Osteocyte (in vitro differentiated cells): ENCODE measurements around the gene ADAMTSL1. TPM values are rescaled to one million over a fixed set of nuclear protein-coding genes. Genes with fewer than 3 reads are reported as not detected.

Experiments
- DNase-seq: peaks from one replicate; pipeline ENCODE4 v3.0.0; 2021; ENCODE audit warnings: mixed read lengths; ENCODE audit not compliant: unreplicated experiment; ENCODE audit errors: extremely low spot score
- H3K27ac Mint-ChIP-seq: one replicate; pipeline ENCODE4 v1.8.0; 2021; ENCODE audit warnings: mild to moderate bottlenecking, mixed read lengths; ENCODE audit not compliant: unreplicated experiment
- H3K27me3 Mint-ChIP-seq: one replicate; pipeline ENCODE4 v1.8.0; 2021; ENCODE audit warnings: mixed read lengths; ENCODE audit not compliant: unreplicated experiment
- H3K36me3 Mint-ChIP-seq: one replicate; pipeline ENCODE4 v1.8.0; 2021; ENCODE audit warnings: mixed read lengths; ENCODE audit not compliant: unreplicated experiment
- H3K4me1 Mint-ChIP-seq: one replicate; pipeline ENCODE4 v1.8.0; 2021; ENCODE audit warnings: mixed read lengths; ENCODE audit not compliant: unreplicated experiment
- H3K4me3 Mint-ChIP-seq: one replicate; pipeline ENCODE4 v1.8.0; 2021; ENCODE audit warnings: mild to moderate bottlenecking, moderate library complexity, mixed read lengths; ENCODE audit not compliant: unreplicated experiment
- H3K9me3 Mint-ChIP-seq: one replicate; pipeline ENCODE4 v1.8.0; 2021; ENCODE audit warnings: mixed read lengths; ENCODE audit not compliant: unreplicated experiment
- total RNA-seq: library from RNA; stranded (reverse); gene quantifications from 2 replicates; pipeline ENCODE4 v1.2.1, GENCODE V29; 2021
- TF ChIP-seq, protein P1 (sequence below): fragments of 200-600 bp; sonication (generic); IDR thresholded peaks from 2 replicates; pipeline ENCODE4 v1.5.0; 2021; ENCODE audit warnings: antibody characterized with exemption, mild to moderate bottlenecking, moderate library complexity

ADAMTSL1 gene
- total RNA-seq, 1 donor from 2014 or later, result 1.5 TPM

DNA sequence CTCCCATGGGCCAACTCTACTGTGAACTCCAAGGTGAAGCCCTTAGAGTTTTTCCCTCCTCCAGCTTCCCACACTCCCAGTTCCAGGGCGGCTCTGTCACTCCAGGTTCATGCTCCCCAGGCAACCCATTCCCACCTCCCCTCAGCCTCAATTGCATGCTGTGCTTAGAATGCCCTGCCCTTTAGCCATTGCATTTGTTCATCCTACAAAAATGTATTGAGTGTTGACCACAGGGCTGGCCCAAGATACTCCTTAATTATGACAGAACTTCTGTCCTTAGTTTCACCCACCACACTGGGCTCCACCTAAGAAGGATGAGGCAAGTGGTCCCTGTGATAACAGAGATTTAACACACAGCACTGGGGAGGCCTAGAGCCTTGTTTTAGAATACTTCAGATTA is 236.1 kb downstream of the ADAMTSL1 start:
- DNase-seq, result no peak
- peaks cover 4% of the 10 kb centered on the region for H3K9me3 Mint-ChIP-seq
- TF ChIP-seq, protein P1, sequence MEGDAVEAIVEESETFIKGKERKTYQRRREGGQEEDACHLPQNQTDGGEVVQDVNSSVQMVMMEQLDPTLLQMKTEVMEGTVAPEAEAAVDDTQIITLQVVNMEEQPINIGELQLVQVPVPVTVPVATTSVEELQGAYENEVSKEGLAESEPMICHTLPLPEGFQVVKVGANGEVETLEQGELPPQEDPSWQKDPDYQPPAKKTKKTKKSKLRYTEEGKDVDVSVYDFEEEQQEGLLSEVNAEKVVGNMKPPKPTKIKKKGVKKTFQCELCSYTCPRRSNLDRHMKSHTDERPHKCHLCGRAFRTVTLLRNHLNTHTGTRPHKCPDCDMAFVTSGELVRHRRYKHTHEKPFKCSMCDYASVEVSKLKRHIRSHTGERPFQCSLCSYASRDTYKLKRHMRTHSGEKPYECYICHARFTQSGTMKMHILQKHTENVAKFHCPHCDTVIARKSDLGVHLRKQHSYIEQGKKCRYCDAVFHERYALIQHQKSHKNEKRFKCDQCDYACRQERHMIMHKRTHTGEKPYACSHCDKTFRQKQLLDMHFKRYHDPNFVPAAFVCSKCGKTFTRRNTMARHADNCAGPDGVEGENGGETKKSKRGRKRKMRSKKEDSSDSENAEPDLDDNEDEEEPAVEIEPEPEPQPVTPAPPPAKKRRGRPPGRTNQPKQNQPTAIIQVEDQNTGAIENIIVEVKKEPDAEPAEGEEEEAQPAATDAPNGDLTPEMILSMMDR, result no peak
- no peaks in the 10 kb centered on the region for H3K27me3 Mint-ChIP-seq
- peaks cover 5% of the 10 kb centered on the region for H3K4me1 Mint-ChIP-seq
- H3K4me3 Mint-ChIP-seq, result no peak overlapping the region
- H3K36me3 Mint-ChIP-seq, result no peaks in the 10 kb centered on the region
- H3K27ac Mint-ChIP-seq, result no peak overlapping the region

DNA sequence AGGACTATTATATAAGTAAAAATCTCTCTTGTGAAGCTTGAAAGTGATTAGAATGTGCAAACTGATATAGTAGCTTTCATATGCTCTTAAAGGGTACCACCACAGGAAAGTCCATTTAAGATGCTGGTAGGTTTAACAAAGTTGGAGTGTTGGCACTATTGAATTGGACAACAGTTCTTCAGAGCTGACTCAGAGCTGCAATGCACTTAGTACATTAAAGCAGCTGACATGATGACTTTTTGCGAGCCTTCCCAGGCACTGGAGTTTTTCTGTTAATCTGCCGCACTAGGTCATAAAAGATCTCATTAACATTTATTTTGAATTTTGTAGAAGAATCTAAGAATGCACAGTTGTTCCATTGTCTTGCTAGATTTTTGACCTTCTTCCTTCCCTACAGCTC is 243.8 kb downstream of the ADAMTSL1 start:
- TF ChIP-seq, protein P1, result no peak
- no peak for DNase-seq
- Mint-ChIP-seq H3K9me3 (no peaks in the 10 kb centered on the region), H3K27me3 (no peaks in the 10 kb centered on the region), H3K4me1 (no peaks in the 10 kb centered on the region), H3K4me3 (no peak overlapping the region), H3K36me3 (no peaks in the 10 kb centered on the region), H3K27ac (no peak overlapping the region)

DNA sequence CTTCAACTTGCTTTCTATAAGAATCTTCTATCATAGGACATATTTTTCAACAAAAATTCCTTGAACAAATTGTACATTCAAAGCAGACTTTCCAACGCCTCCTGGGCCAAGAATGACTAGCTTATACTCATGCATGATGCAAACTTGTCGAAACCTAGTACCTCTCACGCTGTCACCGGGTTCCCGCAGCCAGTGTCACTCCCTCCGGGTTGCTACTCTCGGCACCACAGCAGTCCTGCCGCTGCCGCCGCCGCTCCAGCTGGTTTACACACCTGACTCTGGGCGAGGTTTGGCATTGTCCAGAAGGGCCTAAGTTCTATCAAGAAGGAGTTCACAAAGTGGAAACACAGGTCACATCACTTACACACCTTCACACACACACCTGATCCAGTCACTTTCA is 244.4 kb downstream of the ADAMTSL1 start:
- TF ChIP-seq, protein P1, result no peak
- DNase-seq, result no peak
- Mint-ChIP-seq H3K4me3 (no peak overlapping the region), H3K27me3 (no peaks in the 10 kb centered on the region), H3K27ac (no peak overlapping the region), H3K9me3 (no peaks in the 10 kb centered on the region), H3K36me3 (no peaks in the 10 kb centered on the region), H3K4me1 (no peaks in the 10 kb centered on the region)

DNA sequence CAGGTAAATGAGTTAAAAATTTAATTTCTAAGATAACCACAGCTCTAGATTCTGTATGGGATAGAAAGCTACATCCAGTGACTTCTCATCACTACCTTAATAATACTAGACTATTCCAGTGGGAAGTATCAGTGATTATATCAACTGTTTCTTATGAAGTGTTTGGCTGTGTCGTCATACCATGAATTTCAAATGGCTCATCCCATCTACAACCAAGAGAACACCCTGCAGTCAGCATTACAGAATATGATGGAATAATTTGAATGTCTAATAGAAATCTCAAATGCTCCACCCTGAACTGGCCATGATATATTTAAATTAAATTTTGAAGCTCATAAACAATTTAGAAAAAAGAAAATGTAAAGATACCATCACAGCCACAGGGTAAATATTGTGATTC is 245.0 kb downstream of the ADAMTSL1 start:
- no peak for DNase-seq
- H3K9me3 Mint-ChIP-seq, result no peaks in the 10 kb centered on the region
- H3K4me1 Mint-ChIP-seq, result peaks cover 3% of the 10 kb centered on the region
- TF ChIP-seq, protein P1, result no peak
- no peaks in the 10 kb centered on the region for H3K27me3 Mint-ChIP-seq
- no peak overlapping the region for H3K4me3 Mint-ChIP-seq
- H3K27ac Mint-ChIP-seq, result no peak overlapping the region
- H3K36me3 Mint-ChIP-seq, result no peaks in the 10 kb centered on the region

DNA sequence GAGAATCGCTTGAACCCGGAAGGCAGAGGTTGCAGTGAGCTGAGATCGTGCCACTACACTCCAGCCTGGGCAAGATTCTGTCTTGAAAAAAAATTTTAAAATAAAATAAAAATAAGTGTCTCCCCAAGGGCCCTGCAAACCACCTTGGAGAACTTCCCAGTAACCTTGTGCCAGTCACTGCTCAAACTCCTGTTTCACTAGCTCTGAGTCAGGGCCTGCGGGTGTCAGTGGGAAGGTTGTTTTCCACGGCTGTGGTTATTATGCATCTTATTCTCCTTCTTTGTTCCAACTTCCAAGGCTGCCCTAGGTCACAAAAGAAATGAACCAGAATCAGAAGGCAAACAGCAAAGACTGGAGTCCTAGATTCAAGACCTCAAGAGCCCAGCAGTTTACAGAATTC is 246.7 kb downstream of the ADAMTSL1 start:
- no peaks in the 10 kb centered on the region for H3K9me3 Mint-ChIP-seq
- DNase-seq, result no peak
- no peaks in the 10 kb centered on the region for H3K27me3 Mint-ChIP-seq
- H3K4me3 Mint-ChIP-seq, result no peak overlapping the region
- TF ChIP-seq, protein P1, result no peak
- H3K27ac Mint-ChIP-seq, result no peak overlapping the region
- H3K4me1 Mint-ChIP-seq, result peaks cover 3% of the 10 kb centered on the region
- no peaks in the 10 kb centered on the region for H3K36me3 Mint-ChIP-seq
